HL-60 (cell line): ENCODE measurements around the gene STX19.

Experiments used
- DNase-seq, 2 experiments: peaks; one replicate each; pipeline ENCODE4 v3.0.0-alpha.2; 2010 to 2020; ENCODE audit warnings: low read depth in 1 of 2, low spot score in 1 of 2
- H3K27ac ChIP-seq: fragments of 250-450 bp; sonication (Bioruptor Pico); replicated peaks from 2 replicates; pipeline ENCODE4 v1.5.1; 2020; ENCODE audit warnings: mild to moderate bottlenecking, moderate library complexity
- H3K27me3 ChIP-seq: fragments of 250-450 bp; sonication (Bioruptor Pico); 2 replicates; pipeline ENCODE4 v1.5.1; 2021; ENCODE audit warnings: mild to moderate bottlenecking, moderate library complexity; ENCODE audit not compliant: insufficient read depth, poor library complexity, severe bottlenecking
- H3K4me3 ChIP-seq: replicated peaks from 2 replicates; pipeline ENCODE4 v1.5.1; 2011; ENCODE audit warnings: mild to moderate bottlenecking, control low read depth, low read length; ENCODE audit not compliant: insufficient read depth
- CTCF ChIP-seq: IDR thresholded peaks from one replicate; pipeline ENCODE4 v1.5.1; 2011; ENCODE audit warnings: low read length, control low read depth, inconsistent platforms; ENCODE audit not compliant: insufficient read depth
- GABPA ChIP-seq: IDR thresholded peaks from 2 replicates; pipeline ENCODE4 v1.6.1; 2012; ENCODE audit warnings: low read depth
- POLR2AphosphoS5 ChIP-seq: IDR thresholded peaks from 2 replicates; pipeline ENCODE4 v1.6.1; 2012; ENCODE audit warnings: low read depth
- REST ChIP-seq: IDR thresholded peaks from 2 replicates; pipeline ENCODE4 v1.6.1; 2012; ENCODE audit warnings: low read depth; ENCODE audit not compliant: insufficient replicate concordance
- SPI1 ChIP-seq: IDR thresholded peaks from 2 replicates; pipeline ENCODE4 v1.6.1; 2012; ENCODE audit warnings: low read depth, mild to moderate bottlenecking, borderline replicate concordance

Gene STX19

GRCh38 chr3:93988764-93989163 is 39.6 kb downstream of the STX19 start:
- DNase-seq = no peak
- TF ChIP-seq REST (no peak), GABPA (no peak)
- H3K27ac ChIP-seq = no peak overlapping the region
- no peaks in the 10 kb centered on the region for H3K27me3 ChIP-seq
- no peak overlapping the region for H3K4me3 ChIP-seq

- H3K4me3 ChIP-seq = no peak overlapping the region
- no peak overlapping the region for H3K27ac ChIP-seq
- H3K27me3 ChIP-seq = no peaks in the 10 kb centered on the region
- TF ChIP-seq GABPA (no peak), REST (no peak), SPI1 (no peak), CTCF (no peak), POLR2AphosphoS5 (no peak)
- DNase-seq = no peak
Measured at GRCh38 chr3:93988283-93988682, 40.1 kb downstream of the STX19 start.

GRCh38 chr3:93984618-93985017 is 43.8 kb downstream of the STX19 start:
- TF ChIP-seq GABPA = no peak
- TF ChIP-seq SPI1 = no peak
- no peak for TF ChIP-seq CTCF
- TF ChIP-seq POLR2AphosphoS5 = no peak
- no peak for TF ChIP-seq REST
- Histone ChIP-seq H3K4me3 (no peak overlapping the region), H3K27me3 (no peaks in the 10 kb centered on the region), H3K27ac (no peak overlapping the region)
- DNase-seq = no peak

GRCh38 chr3:93983408-93983807 is 45.0 kb downstream of the STX19 start:
- no peaks in the 10 kb centered on the region for H3K27me3 ChIP-seq
- H3K27ac ChIP-seq = no peak overlapping the region
- no peak for DNase-seq

More at GRCh38 chr3:93983408-93983807, 45.0 kb downstream of the STX19 start:
- H3K4me3 ChIP-seq = no peak overlapping the region
- no peak for TF ChIP-seq CTCF
- no peak for TF ChIP-seq GABPA
- TF ChIP-seq SPI1 = no peak
- no peak for TF ChIP-seq POLR2AphosphoS5
